ENCODE measurements around the gene KIRREL1. TPM values are rescaled to one million over a fixed set of nuclear protein-coding genes. Genes with fewer than 3 reads are reported as not detected.

Gene KIRREL1
- polyA plus RNA-seq, 3 donors: 3.5 to 41.1 (median 19.7) TPM

GRCh38 chr1:157996433-157996832 is 3.0 kb downstream of the KIRREL1 start:
- 58 to 75% (median 68%) methylated on average over 5 of the region's 5 CpGs for WGBS, 3 donors
- no peak overlapping the region for H3K27ac ChIP-seq (ENCODE audit: low read depth, low read length)

- H3K27ac ChIP-seq (ENCODE audit: low read depth, low read length): no peak overlapping the region
- 79 to 84% (median 84%) methylated on average over 4 of the region's 4 CpGs for WGBS, 3 donors
These were observed 7.1 kb downstream of the KIRREL1 start for GRCh38 chr1:158000507-158000906.

GRCh38 chr1:158002022-158002630 is 8.7 kb downstream of the KIRREL1 start:
- WGBS, 3 donors: 60 to 66% (median 62%) methylated on average over 4 of the region's 4 CpGs

GRCh38 chr1:158002631-158003405 is 9.4 kb downstream of the KIRREL1 start:
- H3K27ac ChIP-seq (ENCODE audit: low read depth, low read length): no peak overlapping the region
- WGBS, 3 donors: 49 to 57% (median 55%) methylated on average over 14 of the region's 14 CpGs

More at GRCh38 chr1:158002022-158002630, 8.7 kb downstream of the KIRREL1 start:
- no peak overlapping the region for H3K27ac ChIP-seq (ENCODE audit: low read depth, low read length)

- 25 to 54% (median 34%) methylated on average over 5 of the region's 5 CpGs for WGBS, 3 donors
- no peak overlapping the region for H3K27ac ChIP-seq (ENCODE audit: low read depth, low read length)
These were observed 10.0 kb downstream of the KIRREL1 start for GRCh38 chr1:158003406-158003800.

- H3K27ac ChIP-seq (ENCODE audit: low read depth, low read length): no peak overlapping the region
- 61 to 64% (median 64%) methylated on average over 2 of the region's 2 CpGs for WGBS, 3 donors
These were observed 11.8 kb downstream of the KIRREL1 start for GRCh38 chr1:158005224-158005623.

- WGBS, 3 donors: 66 to 89% (median 74%) methylated on average over 7 of the region's 7 CpGs
- no peak overlapping the region for H3K27ac ChIP-seq (ENCODE audit: low read depth, low read length)
These were observed 13.7 kb downstream of the KIRREL1 start for GRCh38 chr1:158007180-158007579.

GRCh38 chr1:158007667-158008386 is 14.4 kb downstream of the KIRREL1 start:
- peak overlapping the region; percentile 52 for H3K27ac ChIP-seq (ENCODE audit: low read depth, low read length)
- 41 to 57% (median 54%) methylated on average over 14 to 15 of the region's 15 CpGs for WGBS, 3 donors

GRCh38 chr1:158008630-158009029 is 15.2 kb downstream of the KIRREL1 start:
- WGBS, 3 donors: 66 to 79% (median 75%) methylated on average over 6 of the region's 6 CpGs
- peak overlapping the region; percentile 25 for H3K27ac ChIP-seq (ENCODE audit: low read depth, low read length)

- H3K27ac ChIP-seq (ENCODE audit: low read depth, low read length): no peak overlapping the region
- 39 to 93% (median 46%) methylated on average over 5 of the region's 5 CpGs for WGBS, 3 donors
These were observed 18.3 kb downstream of the KIRREL1 start for GRCh38 chr1:158011714-158012113.

- H3K27ac ChIP-seq (ENCODE audit: low read depth, low read length): no peak overlapping the region
- WGBS, 3 donors: 66 to 72% (median 68%) methylated on average over 12 of the region's 12 CpGs
These were observed 20.6 kb downstream of the KIRREL1 start for GRCh38 chr1:158013840-158014730.

GRCh38 chr1:158014731-158015320 is 21.4 kb downstream of the KIRREL1 start:
- no peak overlapping the region for H3K27ac ChIP-seq (ENCODE audit: low read depth, low read length)
- 74 to 84% (median 76%) methylated on average over 6 of the region's 6 CpGs for WGBS, 3 donors

- WGBS, 3 donors: 65 to 68% (median 67%) methylated on average over 10 of the region's 10 CpGs
- no peak overlapping the region for H3K27ac ChIP-seq (ENCODE audit: low read depth, low read length)
These were observed 23.3 kb downstream of the KIRREL1 start for GRCh38 chr1:158016651-158017335.

- 78 to 84% (median 82%) methylated on average over 4 of the region's 4 CpGs for WGBS, 3 donors
- no peak overlapping the region for H3K27ac ChIP-seq (ENCODE audit: low read depth, low read length)
These were observed 24.6 kb downstream of the KIRREL1 start for GRCh38 chr1:158017800-158018595.

GRCh38 chr1:158019171-158019868 is 25.9 kb downstream of the KIRREL1 start:
- 28 to 48% (median 48%) methylated on average over 4 of the region's 4 CpGs for WGBS, 3 donors
- H3K27ac ChIP-seq (ENCODE audit: low read depth, low read length): peak overlapping the region; percentile 92

- H3K27ac ChIP-seq (ENCODE audit: low read depth, low read length): peak overlapping the region; percentile 6
- 58 to 79% (median 78%) methylated on average over 4 of the region's 4 CpGs for WGBS, 3 donors
These were observed 26.9 kb downstream of the KIRREL1 start for GRCh38 chr1:158020259-158020885.
